Osteoblast (primary cell): ENCODE results near the gene PIK3AP1. TPM values are rescaled to one million over a fixed set of nuclear protein-coding genes. Genes with fewer than 3 reads are reported as not detected.

Experiments
- DNase-seq: peaks from one replicate; pipeline ENCODE4 v3.0.0; 2011; ENCODE audit warnings: low spot score, mixed read lengths; ENCODE audit not compliant: insufficient read length; ENCODE audit errors: missing footprints
- H2AFZ ChIP-seq: 2 replicates; pipeline ENCODE4 v1.6.0; 2011; ENCODE audit warnings: mild to moderate bottlenecking, low read length
- H3K27ac ChIP-seq: 2 replicates; pipeline ENCODE4 v1.5.1; 2011; ENCODE audit warnings: mild to moderate bottlenecking, low read depth, low read length, moderate library complexity
- H3K27me3 ChIP-seq: 2 replicates; pipeline ENCODE4 v1.6.0; 2012; ENCODE audit warnings: mild to moderate bottlenecking, control low read depth, inconsistent platforms, low read length, moderate library complexity; ENCODE audit not compliant: insufficient read depth
- H3K36me3 ChIP-seq: 2 replicates; pipeline ENCODE4 v1.5.1; 2011; ENCODE audit warnings: mild to moderate bottlenecking, low read length, control low read depth, moderate library complexity; ENCODE audit not compliant: insufficient read depth
- H3K4me1 ChIP-seq: 2 replicates; pipeline ENCODE4 v1.5.1; 2011; ENCODE audit warnings: mild to moderate bottlenecking, low read length, control low read depth, moderate library complexity; ENCODE audit not compliant: insufficient read depth
- H3K4me2 ChIP-seq: 2 replicates; pipeline ENCODE4 v1.6.0; 2011; ENCODE audit warnings: mild to moderate bottlenecking, low read length; ENCODE audit not compliant: insufficient read depth
- H3K4me3 ChIP-seq: fragments of 200-600 bp; sonication (generic); 3 replicates; pipeline ENCODE4 v1.5.1; 2012; ENCODE audit warnings: mild to moderate bottlenecking, low read length, inconsistent platforms; ENCODE audit not compliant: insufficient read depth
- H3K79me2 ChIP-seq: 2 replicates; pipeline ENCODE4 v1.6.0; 2012; ENCODE audit warnings: mild to moderate bottlenecking, low read length, control low read depth, inconsistent platforms; ENCODE audit not compliant: insufficient read depth
- H3K9me3 ChIP-seq: 2 replicates; pipeline ENCODE4 v1.5.1; 2011; ENCODE audit warnings: low read depth, low read length, control low read depth
- H4K20me1 ChIP-seq: 2 replicates; pipeline ENCODE4 v1.6.0; 2012; ENCODE audit warnings: mild to moderate bottlenecking, low read length, control low read depth; ENCODE audit not compliant: insufficient read depth
- CTCF ChIP-seq: IDR thresholded peaks from 2 replicates; pipeline ENCODE4 v1.5.1; 2011; ENCODE audit warnings: mild to moderate bottlenecking, low read depth, low read length, moderate library complexity; ENCODE audit errors: extremely low read depth
- total RNA-seq: library from RNA; depleted of rRNA; stranded (reverse); fragments of >200 nt; gene quantifications from 2 replicates; pipeline ENCODE4 v1.2.3, GENCODE V29; 2012

Gene PIK3AP1
- total RNA-seq, 1 donor, result 0.36 TPM

GRCh38 chr10:96706331-96706853, 13.9 kb downstream of the PIK3AP1 start:
- no peaks in the 10 kb centered on the region for H3K4me1 ChIP-seq
- TF ChIP-seq CTCF, result no peak
- H3K4me3 ChIP-seq, result no peak overlapping the region
- no peak overlapping the region for H3K27ac ChIP-seq
- H3K4me2 ChIP-seq, result no peak overlapping the region
- H4K20me1 ChIP-seq, result no peaks in the 10 kb centered on the region
- no peaks in the 10 kb centered on the region for H3K79me2 ChIP-seq
- no peak overlapping the region for H2AFZ ChIP-seq
- DNase-seq, result no peak
- no peaks in the 10 kb centered on the region for H3K36me3 ChIP-seq
- H3K9me3 ChIP-seq, result no peaks in the 10 kb centered on the region
- H3K27me3 ChIP-seq, result no peaks in the 10 kb centered on the region

DNA sequence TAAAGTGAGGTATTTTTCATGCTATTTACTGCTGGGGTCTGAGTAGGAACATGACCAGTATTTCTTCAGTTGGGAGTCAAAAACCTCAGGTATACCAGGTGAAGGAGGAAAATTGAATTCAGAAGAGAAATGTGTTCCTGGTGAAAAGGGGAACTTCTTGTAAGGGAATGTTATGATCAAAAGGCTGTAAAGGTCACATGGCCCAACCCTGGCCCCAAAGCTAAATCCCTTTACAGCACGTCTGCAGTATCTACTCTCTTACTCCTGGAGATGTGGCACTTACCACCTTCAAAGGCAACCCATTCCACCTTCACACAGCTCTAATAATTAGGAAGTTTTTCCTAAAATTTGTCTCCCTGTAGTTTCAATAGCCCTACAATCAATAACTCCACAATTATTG, 15.2 kb downstream of the PIK3AP1 start:
- no peaks in the 10 kb centered on the region for H3K79me2 ChIP-seq
- TF ChIP-seq CTCF, result no peak
- H3K36me3 ChIP-seq, result no peaks in the 10 kb centered on the region
- DNase-seq, result no peak
- H3K4me2 ChIP-seq, result no peak overlapping the region
- no peaks in the 10 kb centered on the region for H3K4me1 ChIP-seq
- H4K20me1 ChIP-seq, result no peaks in the 10 kb centered on the region
- no peak overlapping the region for H2AFZ ChIP-seq
- no peak overlapping the region for H3K27ac ChIP-seq
- no peaks in the 10 kb centered on the region for H3K9me3 ChIP-seq
- no peaks in the 10 kb centered on the region for H3K27me3 ChIP-seq
- H3K4me3 ChIP-seq, result no peak overlapping the region

DNA sequence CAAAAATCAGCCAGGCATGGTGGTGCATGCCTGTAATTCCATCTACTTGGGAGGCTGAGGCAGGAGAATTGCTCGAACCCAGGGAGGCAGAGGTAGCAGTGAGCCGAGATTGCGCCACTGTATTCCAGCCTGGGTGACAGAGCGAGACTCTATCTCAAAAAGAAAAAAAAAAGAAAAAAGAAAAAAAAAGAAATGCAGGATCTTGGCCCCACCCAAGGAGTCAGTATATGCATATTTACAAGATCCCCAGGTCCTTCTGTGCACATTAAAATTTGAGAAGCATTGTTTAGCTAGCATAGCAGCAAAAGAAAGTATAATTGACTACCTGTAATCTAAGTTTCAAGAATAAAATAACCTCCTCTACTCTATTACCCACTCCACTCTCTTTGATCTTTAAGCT, 15.8 kb downstream of the PIK3AP1 start:
- TF ChIP-seq CTCF, result no peak
- H2AFZ ChIP-seq, result no peak overlapping the region
- no peaks in the 10 kb centered on the region for H3K36me3 ChIP-seq
- H3K4me3 ChIP-seq, result no peak overlapping the region
- H3K4me1 ChIP-seq, result no peaks in the 10 kb centered on the region
- no peak for DNase-seq
- no peak overlapping the region for H3K4me2 ChIP-seq
- no peaks in the 10 kb centered on the region for H4K20me1 ChIP-seq
- no peak overlapping the region for H3K27ac ChIP-seq
- H3K79me2 ChIP-seq, result no peaks in the 10 kb centered on the region
- no peaks in the 10 kb centered on the region for H3K9me3 ChIP-seq
- H3K27me3 ChIP-seq, result no peaks in the 10 kb centered on the region

GRCh38 chr10:96703358-96703757, 17.0 kb downstream of the PIK3AP1 start:
- no peaks in the 10 kb centered on the region for H3K36me3 ChIP-seq
- no peaks in the 10 kb centered on the region for H3K79me2 ChIP-seq
- H3K9me3 ChIP-seq, result no peaks in the 10 kb centered on the region
- no peak overlapping the region for H3K4me3 ChIP-seq
- H4K20me1 ChIP-seq, result no peaks in the 10 kb centered on the region
- DNase-seq, result no peak
- no peak overlapping the region for H2AFZ ChIP-seq
- no peak overlapping the region for H3K4me2 ChIP-seq
- H3K27me3 ChIP-seq, result no peaks in the 10 kb centered on the region
- no peak for TF ChIP-seq CTCF
- no peak overlapping the region for H3K27ac ChIP-seq
- H3K4me1 ChIP-seq, result no peaks in the 10 kb centered on the region
